HEK293T (cell line): ENCODE measurements around the gene PHLPP1.

Source experiments
- CTCF ChIA-PET: fragments of 350-600 bp; formaldehyde crosslinking; extraction: SDS; loops from one replicate; lab custom pipeline; 2021; ENCODE audit warnings: antibody characterized with exemption, inconsistent platforms; lab: Yijun Ruan, JAX
- POLR2A ChIA-PET: fragments of 350-600 bp; formaldehyde crosslinking; extraction: SDS; loops from one replicate; lab custom pipeline; 2020; ENCODE audit warnings: antibody characterized with exemption, inconsistent platforms; lab: Yijun Ruan, JAX
- DNase-seq: peaks from one replicate; pipeline ENCODE4 v3.0.0; 2012; ENCODE audit warnings: mixed read lengths; ENCODE audit errors: extremely low spot score
- ARNT ChIP-seq: fragments of 450-650 bp; IDR thresholded peaks from 2 replicates; pipeline ENCODE4 v1.6.1; 2017; ENCODE audit warnings: mild to moderate bottlenecking
- BHLHE40 ChIP-seq: fragments of 450-650 bp; IDR thresholded peaks from 2 replicates; pipeline ENCODE4 v1.6.1; 2016; ENCODE audit warnings: mild to moderate bottlenecking, moderate library complexity, borderline replicate concordance
- CTBP1 ChIP-seq: fragments of 450-650 bp; IDR thresholded peaks from 2 replicates; pipeline ENCODE4 v1.6.1; 2016; ENCODE audit warnings: borderline replicate concordance
- ELF4 ChIP-seq: fragments of 450-650 bp; IDR thresholded peaks from 2 replicates; pipeline ENCODE4 v1.6.1; 2017; ENCODE audit warnings: antibody characterized with exemption
- FOXA1 ChIP-seq: fragments of 450-650 bp; IDR thresholded peaks from 2 replicates; pipeline ENCODE4 v1.6.1; 2016; ENCODE audit warnings: mild to moderate bottlenecking
- FOXK2 ChIP-seq: fragments of 450-650 bp; IDR thresholded peaks from 2 replicates; pipeline ENCODE4 v1.6.1; 2016; ENCODE audit warnings: mild to moderate bottlenecking
- FOXM1 ChIP-seq: fragments of 450-650 bp; IDR thresholded peaks from 2 replicates; pipeline ENCODE4 v1.6.1; 2017; ENCODE audit warnings: mild to moderate bottlenecking, borderline replicate concordance
- HDGF ChIP-seq: fragments of 450-650 bp; IDR thresholded peaks from 2 replicates; pipeline ENCODE4 v1.6.1; 2017; ENCODE audit warnings: antibody characterized with exemption, borderline replicate concordance
- L3MBTL2 ChIP-seq: fragments of 450-650 bp; conservative IDR thresholded peaks from 2 replicates; pipeline ENCODE4 v1.6.1; 2016; ENCODE audit warnings: mild to moderate bottlenecking
- LEF1 ChIP-seq: fragments of 450-650 bp; IDR thresholded peaks from 2 replicates; pipeline ENCODE4 v1.6.1; 2017; ENCODE audit warnings: mild to moderate bottlenecking, borderline replicate concordance
- NFRKB ChIP-seq: fragments of 450-650 bp; IDR thresholded peaks from 2 replicates; pipeline ENCODE4 v1.6.1; 2016; ENCODE audit warnings: mild to moderate bottlenecking, moderate library complexity
- PKNOX1 ChIP-seq: fragments of 450-650 bp; IDR thresholded peaks from 2 replicates; pipeline ENCODE4 v1.6.1; 2016
- SP1 ChIP-seq: fragments of 450-650 bp; IDR thresholded peaks from 2 replicates; pipeline ENCODE4 v1.6.1; 2017
- SUZ12 ChIP-seq: fragments of 450-650 bp; IDR thresholded peaks from 2 replicates; pipeline ENCODE4 v1.6.1; 2016; ENCODE audit warnings: mild to moderate bottlenecking
- TARDBP ChIP-seq: fragments of 450-650 bp; IDR thresholded peaks from 2 replicates; pipeline ENCODE4 v1.6.1; 2016
- ZNF384 ChIP-seq: fragments of 450-650 bp; IDR thresholded peaks from 2 replicates; pipeline ENCODE4 v1.6.1; 2016

Gene PHLPP1

GRCh38 chr18:62715436-62715758, at the start of gene PHLPP1:
PHLPP1 (plus strand) TSS chr18:62715541; CDS start chr18:62715684, 143 bp downstream.
- CTCF ChIA-PET = interaction anchor here (0.7 to 0.8 kb wide), 3 partner anchors 13 to 439 kb away, joined by 3 to 4 read pairs (median 3); no protein-coding TSS in a partner anchor
- POLR2A ChIA-PET = interaction anchor here (0.8 kb wide), 3 partner anchors 23 to 265 kb away, joined by 3 read pairs; no protein-coding TSS in a partner anchor
- DNase-seq = no peak
- TF ChIP-seq TARDBP = no peak
- TF ChIP-seq NFRKB = no peak
- no peak for TF ChIP-seq BHLHE40
- TF ChIP-seq CTBP1 = no peak
- TF ChIP-seq FOXA1 = no peak
- no peak for TF ChIP-seq HDGF
- no peak for TF ChIP-seq FOXM1
- TF ChIP-seq ELF4 = no peak
- TF ChIP-seq LEF1 = no peak

DNA sequence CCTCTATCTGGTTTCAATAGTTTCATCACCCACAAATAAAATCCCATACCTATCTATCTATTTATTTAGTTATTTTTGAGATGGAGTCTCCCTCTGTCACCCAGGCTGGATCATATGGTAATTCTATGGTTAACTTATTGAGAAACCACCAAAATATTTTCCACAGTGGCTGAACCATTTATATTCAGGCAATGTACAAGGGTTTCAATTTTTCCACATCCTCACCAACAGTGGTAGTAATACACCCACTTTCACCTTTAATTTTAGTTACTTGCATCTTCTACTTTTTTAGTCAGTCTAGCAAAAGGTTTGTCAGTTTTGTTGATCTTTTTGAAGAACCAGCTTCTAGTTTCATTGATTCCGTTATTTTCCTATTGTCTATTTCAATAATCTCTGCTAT, 46.1 kb upstream of the PHLPP1 start:
- ChIA-PET POLR2A (no interaction called here), CTCF (no interaction called here)
- TF ChIP-seq CTBP1 (no peak), FOXK2 (no peak), BHLHE40 (no peak), ARNT (no peak), ELF4 (no peak), ZNF384 (no peak), LEF1 (no peak), PKNOX1 (no peak), L3MBTL2 (no peak)
- no peak for DNase-seq

DNA sequence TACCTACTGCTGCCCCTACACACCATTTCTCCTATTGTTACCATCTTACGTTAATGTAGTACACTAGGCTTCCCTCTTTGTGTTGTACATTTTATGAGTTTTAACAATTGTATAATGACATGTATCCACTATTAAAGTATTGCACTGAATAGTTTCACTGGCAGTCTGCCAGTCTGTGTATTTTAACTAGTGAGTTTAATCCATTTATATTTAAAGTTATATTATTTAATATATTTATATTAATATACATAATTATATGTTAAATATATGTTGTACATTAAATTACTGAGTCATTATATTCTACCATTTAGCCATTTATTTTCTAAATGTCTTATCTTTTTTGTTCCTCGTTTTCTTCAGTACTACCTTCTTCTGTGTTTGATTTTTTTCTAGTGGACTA, 44.8 kb upstream of the PHLPP1 start:
- no peak for DNase-seq
- CTCF ChIA-PET = no interaction called here
- no peak for TF ChIP-seq SP1
- no peak for TF ChIP-seq FOXM1
- no peak for TF ChIP-seq LEF1
- TF ChIP-seq ELF4 = no peak
- POLR2A ChIA-PET = no interaction called here

DNA sequence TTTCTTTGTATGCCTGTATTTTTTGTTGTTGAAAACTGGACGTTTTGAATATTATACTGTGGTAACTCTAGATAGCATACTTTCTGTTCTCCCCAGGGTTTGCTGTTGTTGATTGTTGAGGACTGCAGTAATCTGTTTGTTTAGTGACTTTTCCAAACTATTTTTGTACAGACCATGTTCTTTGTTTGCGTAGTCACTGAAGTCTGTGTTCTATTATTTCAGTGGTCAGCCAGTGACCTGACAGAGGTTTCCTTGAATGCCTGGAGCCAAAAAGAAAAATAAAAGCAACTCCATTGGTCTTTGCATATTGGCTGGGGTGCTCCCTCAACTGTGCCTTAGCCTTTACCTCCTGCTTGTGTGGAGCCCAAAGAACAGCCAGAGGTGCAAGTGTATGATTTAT, 42.7 kb upstream of the PHLPP1 start:
- ChIA-PET POLR2A (interaction anchor here (0.8 kb wide), 1 partner anchor 24 kb away, joined by 3 read pairs; no protein-coding TSS in a partner anchor), CTCF (no interaction called here)
- DNase-seq = no peak
- no peak for TF ChIP-seq ZNF384
- TF ChIP-seq ELF4 = no peak
- no peak for TF ChIP-seq NFRKB
- TF ChIP-seq CTBP1 = no peak
- TF ChIP-seq L3MBTL2 = no peak
- TF ChIP-seq PKNOX1 = no peak
- no peak for TF ChIP-seq FOXK2
- no peak for TF ChIP-seq LEF1
- TF ChIP-seq FOXM1 = no peak
- no peak for TF ChIP-seq ARNT
- TF ChIP-seq FOXA1 = no peak
- TF ChIP-seq SP1 = no peak
- no peak for TF ChIP-seq BHLHE40
- TF ChIP-seq HDGF = no peak
- TF ChIP-seq TARDBP = no peak
- no peak for TF ChIP-seq SUZ12

DNA sequence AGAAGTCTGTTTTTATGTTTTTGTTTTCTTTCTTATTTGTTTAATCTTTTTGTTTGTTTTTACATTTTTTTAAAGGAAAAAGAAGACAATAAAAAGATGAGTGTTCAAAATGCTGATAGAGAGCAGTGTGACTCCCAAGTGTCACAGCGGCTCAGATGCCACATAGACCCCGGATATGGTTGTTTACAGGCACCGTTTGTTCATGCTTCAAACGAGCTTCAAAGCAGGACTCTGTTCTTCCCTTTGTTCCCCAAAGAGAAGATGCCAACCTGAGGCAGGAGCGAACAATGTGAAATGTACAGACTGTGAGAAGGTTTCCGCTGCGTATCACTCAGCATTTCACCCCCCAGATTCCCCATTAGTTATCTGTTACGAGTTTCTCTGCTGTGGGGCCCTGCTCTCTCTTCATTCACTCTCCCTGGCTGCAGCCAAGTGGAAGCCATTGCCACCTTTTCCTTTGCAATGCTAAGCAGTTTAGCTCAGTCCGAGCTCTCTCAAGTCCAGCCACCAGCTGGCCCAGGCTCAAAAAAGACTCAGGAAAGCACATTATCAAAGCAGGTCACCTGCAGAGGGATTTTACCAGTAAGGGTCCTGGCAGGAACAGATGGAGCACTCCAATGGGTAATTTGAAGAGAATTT, 36.4 kb upstream of the PHLPP1 start:
- TF ChIP-seq FOXM1 (no peak), ELF4 (no peak), PKNOX1 (no peak)
- ChIA-PET CTCF (interaction anchor here (0.6 kb wide), 1 partner anchor 22 kb away, joined by 4 read pairs; no protein-coding TSS in a partner anchor), POLR2A (no interaction called here)
- DNase-seq = no peak

DNA sequence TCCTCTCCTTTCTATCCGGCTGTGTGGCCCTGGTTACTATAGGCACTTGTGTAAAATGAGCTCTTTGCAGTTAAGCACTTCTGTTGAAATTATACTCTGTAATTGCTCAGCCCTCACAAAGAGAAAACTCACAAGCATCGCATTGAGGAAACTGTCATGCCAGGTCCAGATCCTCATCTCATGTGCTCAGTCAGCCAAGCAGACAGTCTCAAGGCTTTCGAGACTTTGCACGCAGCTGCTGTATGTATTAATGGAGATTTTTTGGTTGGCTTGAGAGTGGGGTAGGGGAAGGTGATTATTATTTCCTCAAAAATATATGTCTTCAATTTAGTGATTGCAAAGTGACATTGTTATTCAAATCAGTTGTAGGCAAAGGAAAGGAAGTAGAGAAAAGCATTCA, 33.0 kb upstream of the PHLPP1 start:
- POLR2A ChIA-PET = no interaction called here
- no peak for DNase-seq
- no peak for TF ChIP-seq SP1
- no peak for TF ChIP-seq PKNOX1
- TF ChIP-seq SUZ12 = no peak
- no peak for TF ChIP-seq BHLHE40
- TF ChIP-seq CTBP1 = no peak
- no peak for TF ChIP-seq ARNT
- CTCF ChIA-PET = interaction anchor here (0.6 kb wide), 1 partner anchor 275 kb away, joined by 3 read pairs; no protein-coding TSS in a partner anchor
